Sigmoid colon (tissue), 4 donors: ENCODE results near the gene SEPTIN3.

Experiments used
- CTCF ChIP-seq, 4 experiments: fragments of 450-650 bp in 3 of 4; fragments of 200-600 bp in 1 of 4; IDR thresholded peaks; one replicate each; pipeline ENCODE4 v1.5.1; 2016 to 2019; ENCODE audit warnings: antibody characterized with exemption in 4 of 4, mild to moderate bottlenecking in 3 of 4, moderate library complexity in 2 of 4
- POLR2A ChIP-seq, 2 donors: fragments of 450-650 bp; IDR thresholded peaks; one replicate each; pipeline ENCODE4 v1.6.1; 2016; ENCODE audit warnings: antibody characterized with exemption in 2 of 2, mild to moderate bottlenecking in 2 of 2, moderate library complexity in 2 of 2
- POLR2AphosphoS5 ChIP-seq, 4 donors: sonication (generic); formaldehyde crosslinking; IDR thresholded peaks; one replicate each; pipeline ENCODE4 v1.6.1; 2017; ENCODE audit warnings: antibody characterized with exemption in 4 of 4

GRCh38 chr22:41920271-41920976 is 48.8 kb upstream of the SEPTIN3 start:
- TF ChIP-seq CTCF (IDR thresholded peaks at IDR 0.05) (no peak), POLR2AphosphoS5 (IDR thresholded peaks at IDR 0.05) (no peak), POLR2A (IDR thresholded peaks at IDR 0.05) (no peak)
